GM21390 (cell line): ENCODE measurements around the gene PON2.
"Not testable (repeated sequence)": the region's sequence is repeated elsewhere in the genome, so short reads cannot be mapped to it uniquely, and the experiment has no call there.

ENCODE experiments used
- ATAC-seq: cut with Tn5 transposase; IDR thresholded peaks from one replicate; pipeline ENCODE4 v1.9.1; 2021; ENCODE audit not compliant: unreplicated experiment

Gene PON2

DNA sequence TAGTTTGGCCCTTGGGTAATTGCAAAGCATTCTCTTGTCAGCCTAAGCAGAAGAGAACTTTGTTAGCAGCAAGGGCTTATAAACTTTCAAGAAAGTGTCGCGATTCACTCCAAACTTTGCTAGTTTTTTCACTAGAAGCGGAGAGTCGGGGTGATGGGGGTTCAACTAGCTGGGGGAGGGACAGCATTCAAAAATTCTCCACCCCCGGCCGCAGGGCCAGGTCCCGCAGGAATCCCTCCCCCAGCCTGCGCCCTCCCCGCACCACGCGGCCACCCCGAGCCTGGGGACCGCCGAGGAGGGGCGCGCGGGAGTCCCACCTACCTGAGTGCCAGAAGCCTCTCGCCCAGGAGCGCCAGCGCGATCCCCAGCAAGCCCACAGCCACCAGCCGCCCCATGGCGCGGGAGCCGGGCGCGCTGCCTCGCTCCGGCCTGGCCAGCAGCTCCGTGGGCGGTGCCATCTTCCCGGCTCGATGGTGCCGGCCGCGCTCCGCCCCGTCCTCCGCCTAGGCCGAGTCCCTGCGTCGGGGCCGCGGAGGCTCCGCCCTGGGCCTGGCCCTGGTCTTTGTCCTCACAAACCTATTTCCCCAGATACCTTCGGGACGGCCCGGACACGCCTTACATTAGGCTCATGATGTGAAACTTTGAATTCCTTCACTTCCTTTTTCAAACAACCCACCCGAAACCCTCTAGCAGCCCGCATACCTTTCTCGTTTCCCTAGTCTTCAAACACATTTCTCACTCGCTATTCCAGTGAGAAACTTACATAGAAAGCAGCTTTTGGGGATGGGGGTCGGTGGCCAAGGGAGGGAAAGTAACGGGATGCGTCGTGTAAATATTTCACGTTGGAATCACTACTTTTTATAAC is at the start of gene PON2:
TSS of gene PON2 (minus strand) at position 472 of the 865 bp plus-strand sequence. CDS start at position 395, 77 bp downstream.
- peak; percentile 91 for ATAC-seq

DNA sequence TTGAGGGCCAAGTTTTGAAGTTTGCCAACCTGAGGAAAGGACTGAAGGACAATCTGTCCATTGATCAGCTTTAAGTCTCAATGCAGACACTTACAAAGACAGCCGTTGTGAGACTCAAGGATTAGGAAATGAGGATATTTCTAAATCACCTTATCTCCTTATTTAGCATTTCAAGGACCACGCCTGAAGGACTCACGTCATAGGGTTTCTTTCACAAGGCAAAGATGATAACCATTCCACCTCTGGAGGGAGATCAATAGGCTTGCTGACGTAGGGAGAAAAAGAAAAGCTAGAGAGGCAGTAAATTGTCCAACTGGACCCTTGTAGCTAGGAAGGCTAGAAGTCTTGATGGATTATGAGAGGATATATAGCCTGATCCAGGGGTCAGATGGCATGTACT is 47.6 kb upstream of the PON2 start:
- no peak for ATAC-seq

DNA sequence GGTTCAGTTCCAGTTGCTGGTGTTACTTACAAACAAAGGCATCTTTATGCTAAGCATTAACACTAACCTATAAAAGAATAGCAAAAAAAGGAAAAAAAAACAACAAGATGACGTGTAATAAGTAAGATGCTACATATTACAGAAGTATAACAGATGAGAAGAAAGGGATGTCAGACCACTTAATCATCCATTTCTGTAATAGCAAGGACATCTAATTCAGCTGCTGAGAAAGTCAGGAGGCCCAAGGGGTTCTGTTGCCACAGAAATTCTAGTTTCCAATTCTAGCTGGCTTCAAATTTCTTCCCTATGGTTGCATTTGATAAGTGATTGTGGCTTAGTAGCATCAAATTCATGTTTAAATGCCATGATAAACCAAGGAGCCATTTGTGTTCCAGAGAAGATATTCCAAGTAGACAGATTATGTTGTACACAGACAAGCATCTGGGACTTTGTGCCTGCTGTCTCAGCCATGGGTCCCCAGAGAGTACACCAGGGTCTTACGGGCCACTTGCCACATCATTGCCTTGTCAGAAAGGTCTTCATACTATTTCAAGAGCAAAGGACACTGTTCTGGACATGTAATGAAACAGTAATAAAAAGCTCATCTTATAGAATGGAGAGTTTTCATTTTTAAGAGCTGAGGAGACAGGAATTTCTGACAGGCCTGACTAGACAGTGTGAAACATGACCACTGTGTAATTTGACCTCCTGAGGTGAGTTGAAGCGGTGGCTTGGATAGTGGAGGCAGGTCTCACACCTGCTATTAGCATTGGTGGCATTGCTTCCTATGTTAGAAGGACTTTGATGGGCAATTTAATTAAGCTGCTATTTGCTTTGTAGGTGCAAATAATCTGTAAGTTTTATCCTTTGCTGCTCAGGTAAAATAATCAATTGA is 46.7 kb upstream of the PON2 start:
- ATAC-seq, result no peak

DNA sequence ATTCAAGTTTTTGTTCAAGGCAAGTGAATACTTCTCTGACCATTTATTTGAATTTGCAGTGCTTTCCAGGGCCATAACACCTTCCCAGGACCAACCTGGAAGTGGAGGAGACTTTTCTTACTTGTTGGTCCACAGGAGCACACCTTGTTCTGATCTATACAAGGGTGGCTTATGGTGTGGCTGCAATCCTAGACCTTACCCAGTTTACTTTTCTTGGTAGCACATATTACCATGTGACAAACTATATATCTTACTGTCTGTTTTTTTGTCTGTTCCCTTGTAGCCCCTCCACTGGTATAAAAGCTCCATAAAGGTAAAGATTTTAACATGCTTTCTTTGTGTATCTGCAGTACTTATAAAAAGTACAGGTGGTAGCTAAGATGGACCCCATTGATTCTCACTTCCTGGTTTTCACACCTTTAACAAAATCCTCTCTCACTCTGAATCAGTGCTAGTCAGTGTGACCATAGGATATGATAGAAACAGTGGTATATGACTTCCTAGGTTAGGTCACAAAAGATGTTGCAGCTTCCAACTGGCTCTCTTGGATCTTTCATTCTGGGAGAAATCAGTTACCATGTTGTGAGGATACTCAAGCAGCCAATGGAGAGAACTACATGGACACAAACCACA is 45.3 kb upstream of the PON2 start:
- peak; percentile 61 for ATAC-seq

DNA sequence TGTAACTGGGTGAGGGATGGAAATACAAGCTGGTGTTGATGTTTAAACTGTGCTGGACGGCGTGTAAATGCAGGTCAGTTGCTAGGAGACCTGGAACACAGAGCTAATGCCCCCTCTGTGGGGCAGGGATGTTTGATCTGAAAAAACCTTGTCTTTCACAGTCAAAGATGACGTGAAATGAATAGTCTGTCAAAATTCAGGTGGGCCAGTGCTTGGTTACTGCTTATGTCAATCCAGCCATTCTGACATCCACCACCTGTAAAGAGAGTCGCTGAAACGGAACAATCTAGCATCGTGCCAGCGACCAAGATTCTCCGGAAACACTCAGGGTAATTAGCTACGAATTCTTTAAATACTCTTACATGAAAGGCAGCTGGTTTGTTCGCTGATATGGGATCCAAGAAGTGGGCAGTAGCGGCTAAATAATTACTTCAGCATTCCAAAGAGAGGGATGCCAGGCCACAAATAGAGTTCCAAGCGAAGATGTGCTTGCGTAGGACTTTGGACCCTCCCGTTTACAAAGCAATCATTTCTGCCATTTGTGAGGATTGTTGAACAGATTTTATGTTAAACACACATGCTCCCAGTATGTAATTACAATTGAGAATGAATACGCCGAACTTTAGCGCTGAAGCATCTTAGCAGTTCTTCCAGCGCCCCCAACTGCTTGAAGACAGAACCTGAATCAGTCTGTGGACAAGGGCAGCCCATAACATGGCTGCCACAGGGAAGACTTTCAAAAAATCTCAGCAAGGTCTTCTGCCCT is 43.6 kb upstream of the PON2 start:
- no peak for ATAC-seq

DNA sequence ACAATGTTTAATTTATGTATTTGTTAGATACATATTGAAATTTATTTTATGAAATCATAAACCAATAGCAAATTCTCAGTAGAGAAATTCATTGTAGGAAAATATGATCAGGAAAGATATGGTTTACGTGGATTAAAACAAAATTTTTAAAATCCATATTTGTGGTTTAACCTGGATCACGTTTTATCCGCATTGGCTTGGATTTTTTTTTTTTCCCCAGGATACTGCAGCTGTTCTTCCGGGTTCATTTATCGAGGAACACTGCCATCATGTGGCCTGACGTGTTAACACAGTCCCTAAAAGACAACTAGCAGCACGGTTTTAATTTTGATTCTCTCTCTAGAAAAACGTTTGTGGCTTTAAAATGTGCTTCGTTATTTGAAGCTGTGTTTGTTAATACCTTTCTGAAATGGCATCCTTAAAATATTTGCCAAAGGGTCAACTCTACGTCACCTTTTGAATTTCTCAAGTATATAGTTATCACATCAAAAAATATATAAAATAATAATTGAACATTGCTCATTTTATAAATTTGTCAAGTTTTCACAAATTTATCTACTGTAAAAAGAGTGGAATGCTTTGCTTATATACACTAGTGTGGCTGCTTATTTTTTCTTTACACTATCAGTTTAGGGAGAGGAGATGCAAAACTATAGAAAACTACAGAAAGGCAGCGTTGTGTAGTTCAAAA is 42.2 kb upstream of the PON2 start:
- peak; percentile 62 for ATAC-seq

DNA sequence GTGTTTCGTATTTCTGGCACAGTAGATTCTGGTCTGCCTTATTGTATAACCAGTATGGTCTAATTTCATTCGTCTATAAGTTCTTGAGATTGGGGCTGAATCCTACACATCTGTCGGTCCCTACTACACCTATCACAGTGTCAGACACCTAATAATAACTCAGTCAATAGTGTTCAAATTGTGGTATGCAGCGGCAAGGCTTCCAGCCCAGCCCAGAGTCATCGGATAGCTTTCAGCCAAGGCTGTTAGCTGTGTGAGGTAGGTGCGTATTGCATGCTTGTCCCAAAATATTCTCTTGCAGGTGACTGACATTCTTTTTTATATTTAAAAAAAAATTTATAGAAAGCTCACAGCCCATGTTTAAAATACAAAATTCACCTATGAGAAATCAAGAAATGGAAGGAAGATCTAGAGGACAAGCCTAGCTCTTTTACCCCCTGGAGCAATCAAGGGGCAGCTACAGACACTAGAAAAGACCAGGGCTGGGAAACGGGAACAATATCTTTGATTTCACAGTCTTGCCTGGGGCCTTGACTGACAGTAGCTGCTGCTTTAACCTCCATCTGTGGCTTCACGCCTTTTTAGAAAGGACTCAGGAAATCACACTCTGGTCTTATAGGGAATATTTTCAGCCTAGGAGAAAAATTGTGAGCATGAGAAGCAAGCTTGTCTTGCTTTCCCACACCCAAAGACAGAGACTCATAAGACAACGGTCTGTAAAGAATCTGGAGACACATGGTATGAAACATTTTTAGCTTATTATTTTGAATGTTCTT is 41.4 kb upstream of the PON2 start:
- no peak for ATAC-seq

DNA sequence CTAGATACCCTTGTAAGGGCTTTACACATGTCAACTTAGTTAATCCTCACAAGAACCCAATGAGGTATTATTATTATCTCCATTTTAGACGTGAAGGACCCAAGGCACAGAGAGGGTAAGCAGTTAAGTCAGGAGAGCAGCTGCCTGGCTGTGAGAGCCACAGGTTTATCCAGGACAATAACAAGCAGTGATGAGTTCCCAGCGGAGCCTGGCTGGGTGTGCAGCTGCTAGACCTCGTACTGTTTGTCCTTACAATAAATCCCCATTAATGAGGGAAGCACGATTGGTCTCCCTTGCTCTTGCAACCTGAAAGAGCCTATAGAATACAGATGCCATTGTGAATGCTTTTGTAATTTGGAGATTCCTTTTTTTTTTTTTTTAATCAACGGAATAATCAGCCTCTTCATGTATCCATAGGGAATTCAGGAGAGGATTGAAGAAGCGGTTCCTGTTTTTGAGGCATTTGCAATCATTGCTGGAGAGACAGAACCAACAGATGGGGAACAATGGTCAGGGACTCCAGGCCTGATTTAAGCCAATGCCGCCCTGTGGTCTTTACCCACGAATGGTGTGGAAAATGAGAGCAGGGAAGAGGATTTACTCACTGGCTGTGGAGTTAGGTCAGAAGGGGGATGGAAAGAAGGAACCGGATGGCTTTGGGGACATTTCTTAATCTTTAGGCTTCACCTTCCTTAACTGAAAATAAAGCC is 38.6 kb upstream of the PON2 start:
- ATAC-seq, result no peak

DNA sequence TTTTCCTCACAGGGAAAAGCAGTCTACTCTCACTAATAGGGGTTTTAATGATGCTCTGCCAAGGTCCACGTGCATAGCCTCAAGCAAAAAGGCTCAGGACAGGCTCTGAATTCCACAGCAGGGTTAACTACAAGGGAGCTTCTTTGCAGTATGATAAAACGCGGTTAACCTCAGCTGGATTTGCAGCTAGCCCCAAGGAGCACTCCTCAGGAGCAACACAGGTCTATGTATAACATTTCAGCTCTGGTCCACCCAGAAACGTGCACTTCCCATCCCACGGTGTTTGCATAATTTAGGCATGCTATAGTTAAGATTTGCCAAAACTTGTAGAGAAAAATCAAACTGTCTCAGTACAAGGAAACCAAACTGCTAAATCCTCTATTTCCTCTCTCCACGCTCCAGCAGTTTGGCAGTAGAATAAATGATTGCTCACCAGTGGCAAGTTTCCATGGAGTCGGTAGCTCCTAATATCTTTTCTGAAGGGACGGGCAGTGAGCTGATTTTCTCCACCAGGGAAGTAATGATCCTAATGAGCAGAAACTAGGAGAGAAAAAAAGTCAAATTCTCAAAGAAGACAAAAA is 37.8 kb upstream of the PON2 start:
- no peak for ATAC-seq

DNA sequence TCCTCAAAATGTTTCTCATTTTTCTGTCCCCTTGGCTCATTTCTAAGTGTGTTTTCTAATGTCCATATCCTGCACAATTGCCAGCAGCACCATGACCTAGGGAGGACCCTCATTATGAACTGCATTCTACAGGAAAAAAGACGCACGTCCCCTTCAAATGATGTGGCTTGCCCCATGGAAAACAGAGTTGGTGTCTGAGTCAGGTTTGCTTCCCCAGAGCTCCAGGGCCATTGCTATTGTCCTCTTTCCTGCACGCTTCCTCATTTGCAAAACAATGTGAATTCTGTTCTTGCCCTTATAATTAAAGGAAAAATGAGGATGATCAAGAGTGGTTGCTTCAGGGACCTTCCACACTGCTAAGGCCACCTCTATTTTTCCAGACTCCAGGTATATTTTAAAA is 36.2 kb upstream of the PON2 start:
- no peak for ATAC-seq

DNA sequence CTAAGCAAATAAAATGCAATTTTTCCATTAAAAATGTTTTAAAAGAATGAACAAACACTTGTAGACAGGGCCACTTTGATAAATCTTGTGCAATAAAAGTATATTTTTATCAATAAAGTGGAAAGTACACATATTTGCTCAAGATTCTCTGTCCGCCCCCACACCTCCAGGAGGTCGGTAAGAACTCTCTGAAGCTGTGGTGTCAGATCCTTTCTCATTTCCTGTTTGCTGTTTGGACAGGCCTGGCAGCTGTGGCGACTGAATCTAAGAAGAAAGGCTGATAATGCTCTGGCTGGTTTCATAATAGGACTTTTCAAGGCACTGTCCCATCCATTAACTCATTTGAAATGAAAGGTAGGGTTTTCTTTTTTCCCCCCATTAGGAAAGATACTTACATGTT is 35.6 kb upstream of the PON2 start:
- peak; percentile 98 for ATAC-seq

DNA sequence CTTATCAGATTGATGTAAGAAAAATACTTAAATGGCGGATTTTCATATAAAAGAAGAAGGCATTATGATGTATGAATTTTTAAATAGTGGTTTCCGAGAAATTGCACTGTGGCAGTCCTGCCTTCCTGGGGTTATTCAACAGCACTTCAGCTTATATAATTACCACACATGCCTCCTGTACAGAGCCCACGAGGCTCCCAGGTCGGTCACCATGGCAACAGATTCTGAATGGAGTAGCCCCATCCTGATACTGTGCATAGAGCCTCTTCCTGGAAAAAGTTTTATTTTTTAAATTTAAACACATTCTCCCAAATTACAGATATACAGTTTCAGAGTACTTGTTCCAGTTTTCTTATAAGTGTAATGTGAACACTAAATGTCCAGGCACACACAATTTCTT is 35.0 kb upstream of the PON2 start:
- no peak for ATAC-seq

DNA sequence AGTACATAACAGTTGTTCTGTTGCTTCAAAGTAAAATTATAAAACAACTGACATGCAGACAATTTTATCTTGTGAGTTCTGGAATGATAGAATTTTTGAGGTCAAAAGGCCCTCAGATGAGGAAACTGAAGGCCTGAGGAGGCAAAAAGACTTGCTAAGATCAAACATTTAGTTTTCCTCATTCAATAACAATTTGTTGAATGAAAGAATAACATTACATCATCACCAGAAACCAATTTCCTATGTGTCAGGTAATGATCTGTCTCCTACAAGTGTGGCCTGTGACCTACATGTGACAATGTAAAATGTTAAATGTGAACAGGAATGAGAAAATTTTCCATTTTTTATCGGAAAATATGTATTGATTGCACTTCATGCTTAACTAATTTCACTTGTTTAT is 34.4 kb upstream of the PON2 start:
- no peak for ATAC-seq

DNA sequence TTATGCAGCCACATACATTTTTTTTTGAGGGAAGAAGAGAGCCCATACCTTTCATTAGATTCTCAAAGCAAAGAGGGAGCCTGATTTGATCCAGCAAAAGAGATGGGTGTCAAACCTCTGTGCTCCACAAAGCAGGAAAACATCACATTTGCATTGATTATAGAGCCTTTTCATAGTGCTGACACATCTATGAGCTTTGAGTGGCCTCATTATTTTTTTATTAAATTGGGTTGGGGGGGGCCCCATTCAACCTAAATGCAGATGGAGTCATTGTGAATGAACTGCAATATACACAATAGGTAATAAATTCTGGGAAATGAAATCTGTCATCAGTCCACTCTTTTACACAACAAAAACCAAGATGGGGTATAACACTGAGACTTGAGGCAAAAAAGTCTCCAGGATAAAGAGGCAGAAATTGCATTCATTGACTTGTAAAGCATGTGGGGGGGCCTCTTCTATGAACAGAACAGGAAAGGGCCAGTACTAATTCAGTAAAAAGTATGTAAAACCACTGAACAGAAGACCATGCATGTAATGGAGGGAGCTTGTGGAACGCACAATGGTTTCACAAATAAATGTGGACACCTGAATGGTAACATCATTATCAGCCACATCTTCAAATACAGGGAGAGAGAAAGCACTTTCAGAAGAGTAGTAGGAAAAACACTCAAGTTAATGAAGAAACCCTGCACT is 33.2 kb upstream of the PON2 start:
- no peak for ATAC-seq

DNA sequence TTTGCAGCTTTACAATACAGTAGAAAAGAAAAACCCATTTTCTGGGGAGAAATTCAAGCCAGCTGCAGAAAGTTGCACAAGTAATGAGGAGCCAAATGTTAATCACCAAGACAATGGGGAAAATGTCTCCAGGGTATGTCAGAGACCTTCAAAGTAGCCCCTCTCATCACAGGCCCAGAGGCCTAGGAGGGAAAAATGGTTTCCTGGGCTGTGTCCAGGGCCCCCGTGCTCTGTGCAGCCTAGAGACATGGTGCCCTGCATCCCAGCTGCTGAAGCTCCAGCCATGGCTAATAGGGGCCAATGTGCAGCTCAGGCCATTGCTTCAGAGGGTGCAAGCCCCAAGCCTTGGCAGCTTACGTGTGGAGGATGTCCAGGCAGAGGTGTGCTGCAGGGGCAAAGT is 25.8 kb upstream of the PON2 start:
- ATAC-seq, result not testable (repeated sequence)

DNA sequence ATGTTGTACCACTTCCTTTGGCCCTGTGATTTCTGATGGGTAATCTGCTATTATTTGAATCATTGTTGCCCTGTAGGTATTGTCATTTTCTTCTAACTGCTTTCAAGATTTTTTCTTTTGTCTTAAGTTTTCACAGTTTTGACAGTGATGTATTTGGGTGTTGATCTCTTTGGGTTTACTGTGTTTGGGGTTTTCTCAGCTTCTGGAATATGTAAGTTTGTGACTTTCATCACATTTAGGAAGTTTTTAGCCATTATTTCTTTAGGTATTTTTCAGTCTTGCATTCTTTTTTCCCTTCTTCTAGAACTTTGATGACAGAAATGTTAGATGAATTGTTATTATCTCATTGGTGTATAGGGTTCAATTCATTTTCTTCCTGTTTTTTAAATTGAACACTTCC is 23.1 kb upstream of the PON2 start:
- no peak for ATAC-seq

DNA sequence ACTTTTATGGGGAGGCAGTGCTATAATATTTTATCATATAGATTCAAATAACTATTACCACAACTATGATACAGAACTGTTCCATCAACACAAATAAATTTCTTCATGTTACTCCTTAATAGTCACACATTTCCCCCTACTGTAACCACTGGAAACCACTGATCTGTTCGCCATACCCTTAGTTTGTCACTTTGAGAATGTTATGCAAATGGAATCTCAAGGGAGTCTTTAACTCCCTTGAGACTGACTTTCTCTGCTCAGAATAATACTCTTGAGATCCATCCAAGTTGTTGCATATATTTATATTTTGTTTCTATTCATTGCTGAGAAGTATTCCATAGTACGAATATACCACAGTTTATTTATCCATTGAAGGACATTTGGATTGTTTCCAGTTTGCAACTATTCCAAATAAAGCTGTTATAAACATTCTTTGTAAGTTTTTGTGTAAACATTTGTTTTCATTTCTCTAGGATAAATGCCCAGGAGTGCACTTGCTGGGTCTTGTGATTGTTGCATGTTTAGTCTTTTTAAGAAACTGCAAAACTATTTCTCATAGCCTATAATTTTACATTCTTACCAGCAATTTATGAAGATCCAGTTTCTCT is 19.7 kb upstream of the PON2 start:
- ATAC-seq, result peak; percentile 54
